Measurements from ENCODE around the gene MAST2.

- TF ChIP-seq CTCF (conservative IDR thresholded peaks at IDR 0.05; ENCODE audit: low read depth, low read length): no peak
- no peak for TF ChIP-seq EZH2 (IDR thresholded peaks at IDR 0.05; ENCODE audit: borderline replicate concordance, low read depth, low read length, poor library complexity, severe bottlenecking)
Measured at GRCh38 chr1:45804669-45804969, 1.2 kb downstream of the MAST2 start.

Measured in A673 (cell line).